H1 (cell line): ENCODE results near the gene LRRC61. TPM values are rescaled to one million over a fixed set of nuclear protein-coding genes. Genes with fewer than 3 reads are reported as not detected.
A peak's percentile ranks its signal among the peaks of the same experiment; 100 is the strongest.

Source experiments
- CTCF ChIA-PET: fragments of 300-600 bp; sonication (Branson Sonifier 250); formaldehyde crosslinking; loops from one replicate; lab custom pipeline; 2021; ENCODE audit not compliant: partially characterized antibody; lab: Charles Lee
- POLR2A ChIA-PET: fragments of 300-600 bp; sonication (Branson Sonifier 250); formaldehyde crosslinking; loops from one replicate; lab custom pipeline; 2021; ENCODE audit warnings: inconsistent platforms; ENCODE audit not compliant: partially characterized antibody; lab: Charles Lee
- DNase-seq, 2 experiments: peaks; one replicate each; pipeline versions ENCODE4 v3.0.0 to v3.0.0-alpha.2; 2010 to 2022; ENCODE audit warnings: low spot score in 2 of 2, low read depth in 1 of 2, mixed read lengths in 1 of 2
- FAIRE-seq: peaks from 2 replicates; lab custom pipeline; 2011; peaks lifted over from hg19 to GRCh38; lab: Jason Lieb, UNC
- H2AFZ ChIP-seq: 2 replicates; pipeline ENCODE4 v1.8.1; 2012; ENCODE audit warnings: low read length, inconsistent platforms
- H2AK5ac ChIP-seq: 2 replicates; pipeline ENCODE4 v1.6.1; 2013; ENCODE audit warnings: low read depth, low read length
- H2BK120ac ChIP-seq: replicated peaks from 2 replicates; pipeline ENCODE3; 2013; ENCODE audit warnings: low read depth, low read length, inconsistent platforms
- H2BK12ac ChIP-seq: 2 replicates; pipeline ENCODE4 v1.6.1; 2013; ENCODE audit warnings: low read depth, low read length
- H2BK15ac ChIP-seq: 2 replicates; pipeline ENCODE4 v1.6.1; 2013; ENCODE audit warnings: low read length
- H2BK20ac ChIP-seq: 2 replicates; pipeline ENCODE4 v1.6.1; 2013; ENCODE audit warnings: low read length
- H2BK5ac ChIP-seq: 2 replicates; pipeline ENCODE4 v1.6.1; 2013; ENCODE audit warnings: low read depth, low read length
- H3K14ac ChIP-seq: 2 replicates; pipeline ENCODE4 v1.6.1; 2013; ENCODE audit warnings: inconsistent platforms; ENCODE audit not compliant: insufficient read length
- H3K18ac ChIP-seq: 2 replicates; pipeline ENCODE4 v1.6.1; 2013; ENCODE audit warnings: low read length; ENCODE audit errors: extremely low read depth
- H3K23ac ChIP-seq: 2 replicates; pipeline ENCODE4 v1.6.1; 2013; ENCODE audit warnings: inconsistent platforms; ENCODE audit not compliant: insufficient read length
- H3K23me2 ChIP-seq: 2 replicates; pipeline ENCODE4 v1.6.1; 2013; ENCODE audit warnings: low read depth, low read length
- H3K27ac ChIP-seq: 2 replicates; pipeline ENCODE4 v1.6.1; 2011; ENCODE audit warnings: low read depth, low read length, inconsistent platforms
- H3K27me3 ChIP-seq, 4 experiments: replicated peaks in 1 of 4; 1 replicate in 1 of 4; 2 replicates in 3 of 4; pipeline versions ENCODE4 v1.6.1 to v1.8.1; 2011 to 2013; ENCODE audit warnings: low read length in 3 of 4, mild to moderate bottlenecking in 3 of 4, inconsistent platforms in 2 of 4, mixed read lengths in 2 of 4, moderate library complexity in 1 of 4; ENCODE audit not compliant: control insufficient read depth in 3 of 4, insufficient read depth in 3 of 4; ENCODE audit errors: extremely low read depth in 1 of 4
- H3K36me3 ChIP-seq, 4 experiments: 2 replicates each; pipeline versions ENCODE4 v1.6.1 to v1.8.1; 2011 to 2013; ENCODE audit warnings: mild to moderate bottlenecking in 4 of 4, low read length in 3 of 4, moderate library complexity in 2 of 4, control low read depth in 1 of 4, inconsistent platforms in 1 of 4; ENCODE audit not compliant: insufficient read depth in 4 of 4, control insufficient read depth in 2 of 4
- H3K4ac ChIP-seq: replicated peaks from 2 replicates; pipeline ENCODE3; 2013; ENCODE audit warnings: low read length, low read depth, mixed read lengths, inconsistent platforms; ENCODE audit not compliant: insufficient read length
- H3K4me1 ChIP-seq, 4 experiments: replicated peaks in 1 of 4; 1 replicate in 1 of 4; 2 replicates in 3 of 4; pipeline versions ENCODE4 v1.6.1 to v1.8.1; 2011 to 2013; ENCODE audit warnings: low read length in 3 of 4, inconsistent platforms in 2 of 4, mixed read lengths in 1 of 4; ENCODE audit not compliant: insufficient read depth in 4 of 4, control insufficient read depth in 3 of 4
- H3K4me2 ChIP-seq, 2 experiments: 2 replicates each; pipeline versions ENCODE4 v1.6.1 to v1.8.1; 2011 to 2013; ENCODE audit warnings: low read depth in 2 of 2, low read length in 2 of 2, control low read depth in 1 of 2, inconsistent platforms in 1 of 2, mild to moderate bottlenecking in 1 of 2; ENCODE audit not compliant: insufficient read depth in 1 of 2
- H3K4me3 ChIP-seq, 4 experiments: fragments of 200-600, 300-600 bp in 1 of 4; sonication (generic), shearing (Covaris generic), sonication (Bioruptor Twin) in 1 of 4; 2 replicates each; pipeline versions ENCODE4 v1.5.1 to v1.8.1; 2011 to 2016; ENCODE audit warnings: low read length in 4 of 4, low read depth in 3 of 4, control low read depth in 2 of 4, inconsistent platforms in 2 of 4, mild to moderate bottlenecking in 2 of 4, mixed read lengths in 1 of 4, moderate library complexity in 1 of 4; ENCODE audit not compliant: insufficient read depth in 2 of 4; ENCODE audit errors: extremely low read depth in 1 of 4
- H3K56ac ChIP-seq: replicated peaks from 2 replicates; pipeline ENCODE3; 2013; ENCODE audit warnings: low read depth, mild to moderate bottlenecking, mixed read lengths, low read length, inconsistent platforms; ENCODE audit not compliant: insufficient read length
- H3K79me1 ChIP-seq: 2 replicates; pipeline ENCODE4 v1.6.1; 2013; ENCODE audit warnings: low read depth, low read length, control low read depth
- H3K79me2 ChIP-seq, 2 experiments: 2 replicates each; pipeline versions ENCODE4 v1.6.1 to v1.8.1; 2012 to 2013; ENCODE audit warnings: low read length in 2 of 2, mild to moderate bottlenecking in 2 of 2, inconsistent platforms in 1 of 2; ENCODE audit not compliant: insufficient read depth in 2 of 2, control insufficient read depth in 1 of 2
- H3K9ac ChIP-seq, 4 experiments: replicated peaks in 1 of 4; 1 replicate in 1 of 4; 2 replicates in 3 of 4; pipeline versions ENCODE4 v1.6.1 to v1.8.1; 2011 to 2013; ENCODE audit warnings: low read depth in 3 of 4, low read length in 3 of 4, control low read depth in 2 of 4, mild to moderate bottlenecking in 2 of 4, moderate library complexity in 2 of 4, inconsistent platforms in 1 of 4; ENCODE audit errors: extremely low read depth in 1 of 4
- H3K9me3 ChIP-seq, 2 experiments: 2 replicates each; pipeline versions ENCODE4 v1.6.1 to v1.8.1; 2012 to 2013; ENCODE audit warnings: mild to moderate bottlenecking in 2 of 2, moderate library complexity in 2 of 2, control low read depth in 1 of 2, inconsistent platforms in 1 of 2, low read depth in 1 of 2, low read length in 1 of 2, mixed read lengths in 1 of 2; ENCODE audit not compliant: insufficient read depth in 2 of 2
- H4K20me1 ChIP-seq, 2 experiments: replicated peaks in 1 of 2; 2 replicates each; pipeline versions ENCODE3 to v1.8.1; 2011 to 2013; ENCODE audit warnings: inconsistent platforms in 2 of 2, low read length in 2 of 2, mild to moderate bottlenecking in 1 of 2; ENCODE audit not compliant: insufficient read depth in 2 of 2, control insufficient read depth in 1 of 2
- H4K5ac ChIP-seq: 2 replicates; pipeline ENCODE4 v1.6.1; 2013; ENCODE audit warnings: low read length, low read depth, mixed read lengths, inconsistent platforms; ENCODE audit not compliant: insufficient read length
- H4K8ac ChIP-seq: 2 replicates; pipeline ENCODE4 v1.8.0; 2013; ENCODE audit warnings: mild to moderate bottlenecking, moderate library complexity, low read length, inconsistent platforms; ENCODE audit not compliant: insufficient read depth; ENCODE audit errors: extremely low read depth
- H4K91ac ChIP-seq: replicated peaks from 2 replicates; pipeline ENCODE3; 2013; ENCODE audit warnings: low read length, mixed read lengths, inconsistent platforms; ENCODE audit not compliant: insufficient read length
- CHD1 ChIP-seq: IDR thresholded peaks from 2 replicates; pipeline ENCODE4 v1.6.1; 2012; ENCODE audit warnings: low read depth, low read length, improper control_type of control experiment
- HDAC2 ChIP-seq, 2 experiments: fragments of 300-600 bp in 1 of 2; sonication (generic) in 1 of 2; IDR thresholded peaks; 2 replicates each; pipeline ENCODE4 v1.6.1; 2011 to 2012; ENCODE audit warnings: low read depth in 2 of 2, low read length in 2 of 2, mild to moderate bottlenecking in 2 of 2, moderate library complexity in 2 of 2, borderline replicate concordance in 1 of 2, inconsistent platforms in 1 of 2
- KDM4A ChIP-seq: IDR thresholded peaks from one replicate; pipeline ENCODE4 v1.7.1; 2012; ENCODE audit warnings: low read depth, mild to moderate bottlenecking, moderate library complexity, low read length, inconsistent platforms; ENCODE audit not compliant: severe bottlenecking
- PHF8 ChIP-seq: fragments of 200-600 bp; sonication (generic); conservative IDR thresholded peaks from 2 replicates; pipeline ENCODE4 v1.7.1; 2012; ENCODE audit warnings: low read depth, mild to moderate bottlenecking, inconsistent platforms, low read length, moderate library complexity
- TAF1 ChIP-seq: IDR thresholded peaks from 2 replicates; pipeline ENCODE4 v1.6.1; 2011; ENCODE audit warnings: mild to moderate bottlenecking, low read depth, low read length
- TAF7 ChIP-seq: optimal IDR thresholded peaks from 2 replicates; pipeline ENCODE3; 2011; ENCODE audit warnings: low read depth, mild to moderate bottlenecking, inconsistent platforms, low read length, moderate library complexity, borderline replicate concordance
- TCF12 ChIP-seq: IDR thresholded peaks from 2 replicates; pipeline ENCODE4 v1.6.1; 2011; ENCODE audit warnings: low read depth, mild to moderate bottlenecking, low read length
- TEAD4 ChIP-seq: IDR thresholded peaks from 2 replicates; pipeline ENCODE4 v1.6.1; 2012; ENCODE audit warnings: low read depth, low read length, inconsistent platforms, mixed read lengths
- WGBS, 2 experiments: shearing (Covaris generic) in 1 of 2; methylation state at CpG; one replicate each; pipeline versions ENCODE4 v1.1.6 to v1.1.7; 2013 to 2015; ENCODE audit warnings: low lambda C conversion rate in 2 of 2, mixed read lengths in 2 of 2, inconsistent platforms in 1 of 2, low coverage in 1 of 2, missing lambda C conversion rate in 1 of 2; ENCODE audit not compliant: insufficient replicate concordance in 2 of 2, insufficient coverage in 1 of 2, insufficient read length in 1 of 2; ENCODE audit errors: extremely low coverage in 1 of 2, missing lambda C conversion rate in 1 of 2; 5-methylcytosine and 5-hydroxymethylcytosine counted together
- long read RNA-seq, 2 experiments: library from RNA in 1 of 2; library from capped mRNA in 1 of 2; stranded (forward); transcript quantifications; one replicate each; pipeline ENCODE4 v2.0.0, GENCODE V29; 2021; ENCODE audit warnings: inconsistent platforms in 1 of 2
- polyA minus RNA-seq, 3 experiments: library from RNA; depleted of rRNA, polyadenylated mRNA; stranded (reverse); fragments of >200 nt; gene quantifications; 1 replicate in 2 of 3; 2 replicates in 1 of 3; pipeline ENCODE4 v1.2.3, GENCODE V29; 2011
- polyA plus RNA-seq, 7 experiments: library from polyadenylated mRNA; depleted of rRNA in 3 of 7; stranded (reverse) in 5 of 7; unstranded in 2 of 7; fragments of >200 nt in 5 of 7; fragments of 200-250 nt in 2 of 7; gene quantifications; 1 replicate in 5 of 7; 2 replicates in 1 of 7; 4 replicates in 1 of 7; pipeline versions ENCODE4 v1.2.1 to v1.2.3, GENCODE V29; 2011 to 2013; ENCODE audit warnings: missing spikeins in 2 of 7, mixed read lengths in 2 of 7
- total RNA-seq: library from RNA; stranded (reverse); fragmentation: NEBNext Ultra II Directional; extraction: Animal tissue kit (Norgen Biotek cat#: 25700); gene quantifications from 2 replicates; pipeline ENCODE4 v1.2.1, GENCODE V29; 2021

The LRRC61 gene
- total RNA-seq (0.73 and 1.0 TPM in 2 replicates), polyA plus RNA-seq (2011; rRNA removed) (44.8 and 72.4 TPM in 2 replicates), polyA minus RNA-seq (2011; rRNA and poly(A)+ RNA removed) (14.4 and 19.1 TPM in 2 replicates)
- polyA plus RNA-seq (2011; cell fraction: cytosol; rRNA removed) = 40.2 TPM
- 36.1 TPM for polyA plus RNA-seq (2011; cell fraction: nucleus; rRNA removed)
- 12.3 to 27.6 TPM (median 25.8 TPM) in 4 replicates for polyA plus RNA-seq (2012, experiment 1 of 2)
- polyA plus RNA-seq (2012, experiment 2 of 2) = 31.8 TPM
- polyA plus RNA-seq (2013, experiment 1 of 2) = 0.34 TPM
- 0.42 TPM for polyA plus RNA-seq (2013, experiment 2 of 2)
- polyA minus RNA-seq (2011; cell fraction: cytosol; rRNA and poly(A)+ RNA removed) = 27.4 TPM
- polyA minus RNA-seq (2011; cell fraction: nucleus; rRNA and poly(A)+ RNA removed) = 16.0 TPM
- long read RNA-seq, experiment 1 = 0 reads
- long read RNA-seq, experiment 2 = 0 reads

GRCh38 chr7:150322833-150323681 is at the start of gene LRRC61, which contains the start of gene ACTR3C:
LRRC61 (plus strand) TSS chr7:150323355; CDS start chr7:150336862, 13,507 bp downstream.
ACTR3C (minus strand) TSS chr7:150323545; CDS start chr7:150295296, 28,249 bp downstream.
- Histone ChIP-seq H3K9ac (peak within 1 kb of the TSS; percentile 42 to 79 (median 58)), H3K4me3 (peak within 1 kb of the TSS; percentile 55 to 61 (median 56)), H3K18ac (peak within 1 kb of the TSS; percentile 66), H2BK20ac (no peak within 1 kb of the TSS), H3K14ac (no peak within 1 kb of the TSS), H3K9me3 (no peaks in the 10 kb centered on the region), H3K4me2 (peak within 1 kb of the TSS; percentile 58 to 84), H4K8ac (no peak within 1 kb of the TSS; the same call in 1 of the 2 replicates), H4K91ac (peak within 1 kb of the TSS; percentile 54), H2AFZ (peak within 1 kb of the TSS; percentile 3; the same call in 1 of the 2 replicates), H2AK5ac (peak within 1 kb of the TSS; percentile 39; the same call in 1 of the 2 replicates), H3K27me3 (peaks cover 0 to 2% (median 0%) of the 10 kb centered on the region in 4 experiments; a peak in 3 of 7 replicates), H3K36me3 (peaks cover 3 to 6% (median 6%) of the 10 kb centered on the region in 4 experiments; a peak in 4 of 8 replicates), H3K23ac (no peak within 1 kb of the TSS), H2BK15ac (no peak within 1 kb of the TSS), H3K79me1 (no peaks in the 10 kb centered on the region), H3K4me1 (peaks cover 7 to 11% (median 9%) of the 10 kb centered on the region in 4 experiments), H3K23me2 (0 out of 2 replicates have a peak, but pooled peaks cover 1% of the 10 kb centered on the region), H2BK12ac (peak within 1 kb of the TSS; percentile 60; the same call in 1 of the 2 replicates), H3K4ac (no peak within 1 kb of the TSS), H3K79me2 (peaks cover 0 to 15% of the 10 kb centered on the region in 2 experiments; a peak in 1 of 4 replicates), H2BK5ac (0 out of 2 replicates have a peak within 1 kb of the TSS, but pooled peaks have one; percentile 6), H4K5ac (no peak within 1 kb of the TSS), H2BK120ac (no peak within 1 kb of the TSS), H4K20me1 (no peaks in the 10 kb centered on the region), H3K27ac (0 out of 2 replicates have a peak within 1 kb of the TSS, but pooled peaks have one; percentile 22), H3K56ac (no peak within 1 kb of the TSS)
- DNase-seq = peak in 1 of 2 experiments; percentile 64
- no peak for FAIRE-seq
- CTCF ChIA-PET = interaction anchor here (1.6 kb wide), 1 partner anchor 9 kb away, joined by 5 read pairs; no protein-coding TSS in a partner anchor
- 44% methylated on average over 74 of the region's 82 CpGs; no CpG with 5 or more reads in 1 of the 2 experiments for WGBS, 2 experiments
- POLR2A ChIA-PET = interaction anchor here (1.0 to 1.5 kb wide), 3 partner anchors 12 to 61 kb away, joined by 3 to 6 read pairs (median 4); no protein-coding TSS in a partner anchor
- 0 out of 2 replicates have a peak, but pooled peaks have one; percentile 35 for TF ChIP-seq TAF1
- no peak for TF ChIP-seq TEAD4
- TF ChIP-seq KDM4A = peak; percentile 37
- no peak for TF ChIP-seq TAF7
- peak; percentile 74 for TF ChIP-seq CHD1
- TF ChIP-seq TCF12 = no peak
- peak; percentile 51; the same call in 1 of the 2 replicates for TF ChIP-seq PHF8
- no peak for TF ChIP-seq HDAC2 (IDR thresholded peaks at IDR 0.05; ENCODE audit: borderline replicate concordance in 1 of 2, low read depth in 2 of 2, low read length in 2 of 2)
